Neural cell (in vitro differentiated cells): ENCODE measurements around the gene TSEN34. TPM values are rescaled to one million over a fixed set of nuclear protein-coding genes. Genes with fewer than 3 reads are reported as not detected.
"Not testable (repeated sequence)": the region's sequence is repeated elsewhere in the genome, so short reads cannot be mapped to it uniquely, and the experiment has no call there.

ENCODE experiments used
- H2AFZ ChIP-seq: fragments of 200-600, 300-800 bp; sonication (generic), shearing (Covaris generic); 2 replicates; pipeline ENCODE4 v1.6.0; 2014; ENCODE audit warnings: low read depth, mild to moderate bottlenecking, antibody characterized with exemption, low read length, moderate library complexity
- H3F3A ChIP-seq: fragments of 200-600 bp; shearing (Covaris generic); 2 replicates; pipeline ENCODE4 v1.6.1; 2016; ENCODE audit warnings: mild to moderate bottlenecking, moderate library complexity, mixed read lengths, antibody characterized with exemption, low read length; ENCODE audit not compliant: insufficient read depth, poor library complexity, severe bottlenecking
- H3K27ac ChIP-seq: fragments of 200-600, 300-800 bp; sonication (generic), shearing (Covaris generic); 2 replicates; pipeline ENCODE4 v1.5.1; 2014; ENCODE audit warnings: mild to moderate bottlenecking, low read length, moderate library complexity
- H3K27me3 ChIP-seq: fragments of 300-800, 200-600 bp; sonication (generic), shearing (Covaris generic); 2 replicates; pipeline ENCODE4 v1.6.0; 2014; ENCODE audit warnings: mild to moderate bottlenecking, low read depth, low read length, moderate library complexity; ENCODE audit not compliant: insufficient read depth
- H3K36me3 ChIP-seq: fragments of 300-800, 200-600 bp; sonication (generic), shearing (Covaris generic); 2 replicates; pipeline ENCODE4 v1.5.1; 2014; ENCODE audit warnings: mild to moderate bottlenecking, antibody characterized with exemption, low read length, moderate library complexity; ENCODE audit not compliant: insufficient read depth
- H3K4me2 ChIP-seq: fragments of 300-800, 200-600 bp; sonication (generic), shearing (Covaris generic); 2 replicates; pipeline ENCODE4 v1.6.0; 2014; ENCODE audit warnings: mild to moderate bottlenecking, low read length
- H3K4me3 ChIP-seq: fragments of 300-800, 200-600 bp; sonication (generic), shearing (Covaris generic); 2 replicates; pipeline ENCODE4 v1.5.1; 2014; ENCODE audit warnings: mild to moderate bottlenecking, low read length, moderate library complexity
- H3K79me2 ChIP-seq: fragments of 200-600 bp; shearing (Covaris generic); replicated peaks from 2 replicates; pipeline ENCODE4 v1.6.0; 2014; ENCODE audit warnings: mild to moderate bottlenecking, low read length, moderate library complexity; ENCODE audit not compliant: insufficient read depth
- H3K9ac ChIP-seq: fragments of 300-800, 200-600 bp; sonication (generic), shearing (Covaris generic); 2 replicates; pipeline ENCODE4 v1.6.1; 2016; ENCODE audit warnings: mild to moderate bottlenecking, low read length, mixed read lengths
- H3K9me2 ChIP-seq: fragments of 200-600 bp; shearing (Covaris generic); 2 replicates; pipeline ENCODE4 v1.6.1; 2016; ENCODE audit warnings: mild to moderate bottlenecking, low read length, mixed read lengths; ENCODE audit not compliant: insufficient read depth
- H3K9me3 ChIP-seq: fragments of 200-600, 300-800 bp; sonication (generic), shearing (Covaris generic); 2 replicates; pipeline ENCODE4 v1.6.1; 2016; ENCODE audit warnings: mild to moderate bottlenecking, mixed run types, low read length, moderate library complexity, mixed read lengths
- H4K20me1 ChIP-seq: fragments of 200-600 bp; shearing (Covaris generic); 2 replicates; pipeline ENCODE4 v1.6.1; 2016; ENCODE audit warnings: mild to moderate bottlenecking, mixed run types; ENCODE audit not compliant: insufficient read depth
- EP300 ChIP-seq: fragments of 450-650 bp; conservative IDR thresholded peaks from 2 replicates; pipeline ENCODE4 v1.6.1; 2014; ENCODE audit warnings: antibody characterized with exemption, mild to moderate bottlenecking, moderate library complexity; ENCODE audit not compliant: poor library complexity, severe bottlenecking
- EZH2 ChIP-seq: fragments of 200-600, 300-800 bp; shearing (Covaris generic), sonication (generic); IDR thresholded peaks from 2 replicates; pipeline ENCODE4 v1.6.1; 2014; ENCODE audit warnings: antibody characterized with exemption, low read length, borderline replicate concordance, mild to moderate bottlenecking; ENCODE audit not compliant: insufficient read depth, poor library complexity, severe bottlenecking
- MXI1 ChIP-seq: fragments of 450-650 bp; conservative IDR thresholded peaks from 2 replicates; pipeline ENCODE4 v1.6.1; 2014; ENCODE audit warnings: antibody characterized with exemption, mild to moderate bottlenecking; ENCODE audit not compliant: poor library complexity, severe bottlenecking
- POLR2AphosphoS5 ChIP-seq: IDR thresholded peaks from 2 replicates; pipeline ENCODE4 v1.6.1; 2012
- RAD21 ChIP-seq: fragments of 450-650 bp; conservative IDR thresholded peaks from 2 replicates; pipeline ENCODE4 v1.6.1; 2014; ENCODE audit warnings: antibody characterized with exemption, mild to moderate bottlenecking, moderate library complexity
- SMC3 ChIP-seq: fragments of 450-650 bp; conservative IDR thresholded peaks from 2 replicates; pipeline ENCODE4 v1.6.1; 2014; ENCODE audit warnings: antibody characterized with exemption, mild to moderate bottlenecking, moderate library complexity; ENCODE audit not compliant: poor library complexity
- TAF1 ChIP-seq: IDR thresholded peaks from 2 replicates; pipeline ENCODE4 v1.6.1; 2012; ENCODE audit warnings: low read depth
- polyA plus RNA-seq: library from polyadenylated mRNA; depleted of rRNA; stranded (reverse); fragments of >200 nt; gene quantifications from 2 replicates; pipeline ENCODE4 v1.2.3, GENCODE V29; 2014
- TF ChIP-seq, protein P1 (sequence below): IDR thresholded peaks from 2 replicates; pipeline ENCODE4 v1.6.1; 2012; ENCODE audit warnings: borderline replicate concordance
- TF ChIP-seq, protein P2 (sequence below): fragments of 450-650 bp; IDR thresholded peaks from 2 replicates; pipeline ENCODE4 v1.5.1; 2014; ENCODE audit warnings: antibody characterized with exemption, mild to moderate bottlenecking, moderate library complexity; ENCODE audit not compliant: poor library complexity, severe bottlenecking

TSEN34 gene
- polyA plus RNA-seq, 1 donor from 2014 or later = 113 TPM

DNA sequence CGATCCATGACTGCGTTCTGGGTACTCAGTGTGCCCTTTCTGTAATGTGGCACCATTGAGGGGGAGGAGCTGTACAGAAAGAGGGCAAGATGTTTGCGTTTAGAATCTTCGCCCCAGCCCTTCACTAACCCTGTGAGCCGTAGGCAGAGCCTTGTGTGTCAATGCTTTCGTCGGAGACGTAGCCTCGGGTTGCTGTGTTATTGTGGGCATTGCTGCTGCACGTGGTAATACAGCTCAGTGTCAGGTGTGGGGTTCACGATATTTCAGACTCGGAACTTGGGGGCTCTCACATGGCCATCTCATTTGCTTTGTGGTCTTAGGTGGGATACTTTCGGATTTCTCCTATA lies 15.7 kb downstream of the TSEN34 start:
- H3K4me3 ChIP-seq = no peak overlapping the region
- H3K79me2 ChIP-seq = peaks cover 39% of the 10 kb centered on the region
- H3K9ac ChIP-seq = no peak overlapping the region

DNA sequence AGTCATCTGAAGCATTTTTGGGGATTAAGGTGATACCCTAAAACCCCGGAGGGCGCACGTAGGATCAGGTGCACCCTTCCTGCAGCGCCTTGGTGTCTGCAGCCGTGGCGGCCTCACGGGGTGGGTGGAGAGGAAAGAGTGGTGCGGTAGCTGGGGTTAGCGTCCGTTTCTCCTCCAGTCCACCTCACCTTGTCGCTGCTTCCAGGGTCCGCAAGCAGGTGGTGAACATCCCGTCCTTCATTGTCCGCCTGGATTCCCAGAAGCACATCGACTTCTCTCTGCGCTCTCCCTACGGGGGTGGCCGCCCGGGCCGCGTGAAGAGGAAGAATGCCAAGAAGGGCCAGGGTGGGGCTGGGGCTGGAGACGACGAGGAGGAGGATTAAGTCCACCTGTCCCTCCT lies 16.1 kb downstream of the TSEN34 start:
- peaks cover 13% of the 10 kb centered on the region for H4K20me1 ChIP-seq
- H3K79me2 ChIP-seq = peaks cover 35% of the 10 kb centered on the region
- not testable (repeated sequence) for H3F3A ChIP-seq, H3K9me2 ChIP-seq, H3K9me3 ChIP-seq, H3K27ac ChIP-seq, H3K9ac ChIP-seq, H3K27me3 ChIP-seq, H3K4me3 ChIP-seq, H3K36me3 ChIP-seq, H2AFZ ChIP-seq, H3K4me2 ChIP-seq

More for the DNA sequence above, 15.7 kb downstream of the TSEN34 start:
- TF ChIP-seq, protein P1, sequence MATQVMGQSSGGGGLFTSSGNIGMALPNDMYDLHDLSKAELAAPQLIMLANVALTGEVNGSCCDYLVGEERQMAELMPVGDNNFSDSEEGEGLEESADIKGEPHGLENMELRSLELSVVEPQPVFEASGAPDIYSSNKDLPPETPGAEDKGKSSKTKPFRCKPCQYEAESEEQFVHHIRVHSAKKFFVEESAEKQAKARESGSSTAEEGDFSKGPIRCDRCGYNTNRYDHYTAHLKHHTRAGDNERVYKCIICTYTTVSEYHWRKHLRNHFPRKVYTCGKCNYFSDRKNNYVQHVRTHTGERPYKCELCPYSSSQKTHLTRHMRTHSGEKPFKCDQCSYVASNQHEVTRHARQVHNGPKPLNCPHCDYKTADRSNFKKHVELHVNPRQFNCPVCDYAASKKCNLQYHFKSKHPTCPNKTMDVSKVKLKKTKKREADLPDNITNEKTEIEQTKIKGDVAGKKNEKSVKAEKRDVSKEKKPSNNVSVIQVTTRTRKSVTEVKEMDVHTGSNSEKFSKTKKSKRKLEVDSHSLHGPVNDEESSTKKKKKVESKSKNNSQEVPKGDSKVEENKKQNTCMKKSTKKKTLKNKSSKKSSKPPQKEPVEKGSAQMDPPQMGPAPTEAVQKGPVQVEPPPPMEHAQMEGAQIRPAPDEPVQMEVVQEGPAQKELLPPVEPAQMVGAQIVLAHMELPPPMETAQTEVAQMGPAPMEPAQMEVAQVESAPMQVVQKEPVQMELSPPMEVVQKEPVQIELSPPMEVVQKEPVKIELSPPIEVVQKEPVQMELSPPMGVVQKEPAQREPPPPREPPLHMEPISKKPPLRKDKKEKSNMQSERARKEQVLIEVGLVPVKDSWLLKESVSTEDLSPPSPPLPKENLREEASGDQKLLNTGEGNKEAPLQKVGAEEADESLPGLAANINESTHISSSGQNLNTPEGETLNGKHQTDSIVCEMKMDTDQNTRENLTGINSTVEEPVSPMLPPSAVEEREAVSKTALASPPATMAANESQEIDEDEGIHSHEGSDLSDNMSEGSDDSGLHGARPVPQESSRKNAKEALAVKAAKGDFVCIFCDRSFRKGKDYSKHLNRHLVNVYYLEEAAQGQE = no peak
- TF ChIP-seq EP300 (no peak), MXI1 (no peak), SMC3 (no peak), RAD21 (no peak), POLR2AphosphoS5 (no peak), EZH2 (no peak)
- TF ChIP-seq, protein P2, sequence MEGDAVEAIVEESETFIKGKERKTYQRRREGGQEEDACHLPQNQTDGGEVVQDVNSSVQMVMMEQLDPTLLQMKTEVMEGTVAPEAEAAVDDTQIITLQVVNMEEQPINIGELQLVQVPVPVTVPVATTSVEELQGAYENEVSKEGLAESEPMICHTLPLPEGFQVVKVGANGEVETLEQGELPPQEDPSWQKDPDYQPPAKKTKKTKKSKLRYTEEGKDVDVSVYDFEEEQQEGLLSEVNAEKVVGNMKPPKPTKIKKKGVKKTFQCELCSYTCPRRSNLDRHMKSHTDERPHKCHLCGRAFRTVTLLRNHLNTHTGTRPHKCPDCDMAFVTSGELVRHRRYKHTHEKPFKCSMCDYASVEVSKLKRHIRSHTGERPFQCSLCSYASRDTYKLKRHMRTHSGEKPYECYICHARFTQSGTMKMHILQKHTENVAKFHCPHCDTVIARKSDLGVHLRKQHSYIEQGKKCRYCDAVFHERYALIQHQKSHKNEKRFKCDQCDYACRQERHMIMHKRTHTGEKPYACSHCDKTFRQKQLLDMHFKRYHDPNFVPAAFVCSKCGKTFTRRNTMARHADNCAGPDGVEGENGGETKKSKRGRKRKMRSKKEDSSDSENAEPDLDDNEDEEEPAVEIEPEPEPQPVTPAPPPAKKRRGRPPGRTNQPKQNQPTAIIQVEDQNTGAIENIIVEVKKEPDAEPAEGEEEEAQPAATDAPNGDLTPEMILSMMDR = no peak
- H3K9me2 ChIP-seq = no peaks in the 10 kb centered on the region
- no peaks in the 10 kb centered on the region for H3K36me3 ChIP-seq
- no peak overlapping the region for H2AFZ ChIP-seq
- H3K4me2 ChIP-seq = no peak overlapping the region
- no peaks in the 10 kb centered on the region for H3K9me3 ChIP-seq
- no peak overlapping the region for H3K27ac ChIP-seq
- H4K20me1 ChIP-seq = peaks cover 13% of the 10 kb centered on the region
- H3K27me3 ChIP-seq = no peaks in the 10 kb centered on the region
- no peaks in the 10 kb centered on the region for H3F3A ChIP-seq

DNA sequence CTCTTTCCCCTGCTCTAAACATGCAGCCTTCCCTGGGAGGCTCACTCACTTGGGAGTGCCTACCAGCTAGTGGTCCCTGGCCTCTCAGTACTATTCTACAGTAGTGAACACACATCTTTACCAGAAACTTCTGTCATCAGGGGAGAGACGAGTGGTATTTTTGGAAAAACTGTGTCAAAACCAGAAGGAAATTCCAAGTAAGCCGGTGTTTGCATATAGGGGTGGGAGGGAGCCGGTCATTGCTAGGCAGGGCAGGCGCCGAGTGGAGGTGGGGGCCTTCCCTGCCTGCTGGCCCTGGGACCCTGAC lies 16.5 kb downstream of the TSEN34 start:
- Histone ChIP-seq H3K9me3 (no peaks in the 10 kb centered on the region), H3K4me3 (no peak overlapping the region), H3K79me2 (peaks cover 31% of the 10 kb centered on the region), H2AFZ (no peak overlapping the region), H3K36me3 (no peaks in the 10 kb centered on the region), H3K4me2 (no peak overlapping the region), H3F3A (no peaks in the 10 kb centered on the region), H3K27ac (no peak overlapping the region), H3K9ac (no peak overlapping the region), H4K20me1 (peaks cover 13% of the 10 kb centered on the region), H3K27me3 (no peaks in the 10 kb centered on the region), H3K9me2 (no peaks in the 10 kb centered on the region)
- TF ChIP-seq, protein P1 = no peak
- TF ChIP-seq POLR2AphosphoS5 (no peak), RAD21 (no peak), TAF1 (no peak), SMC3 (no peak), EP300 (no peak), EZH2 (no peak), MXI1 (no peak)
- TF ChIP-seq, protein P2 = no peak
